Skeletal muscle tissue (tissue), 4 donors: ENCODE data around the gene GLI2. TPM values are rescaled to one million over a fixed set of nuclear protein-coding genes. Genes with fewer than 3 reads are reported as not detected.

Experiments used
- H3K27ac ChIP-seq: one replicate; pipeline ENCODE4 v1.7.0; 2013; ENCODE audit warnings: mild to moderate bottlenecking, low read depth, low read length, inconsistent platforms
- H3K27me3 ChIP-seq, 3 donors: one replicate each; pipeline ENCODE4 v1.7.0; 2013; ENCODE audit warnings: low read length in 3 of 3; ENCODE audit not compliant: control insufficient read depth in 3 of 3, insufficient read depth in 3 of 3
- H3K36me3 ChIP-seq, 3 donors: one replicate each; pipeline ENCODE4 v1.7.0; 2013; ENCODE audit warnings: low read length in 3 of 3; ENCODE audit not compliant: control insufficient read depth in 3 of 3, insufficient read depth in 3 of 3
- H3K4me1 ChIP-seq, 3 donors: one replicate each; pipeline ENCODE4 v1.7.0; 2013; ENCODE audit warnings: low read length in 3 of 3, mild to moderate bottlenecking in 3 of 3; ENCODE audit not compliant: control insufficient read depth in 3 of 3, insufficient read depth in 3 of 3
- H3K4me3 ChIP-seq, 3 donors: one replicate each; pipeline ENCODE4 v1.7.0; 2013; ENCODE audit warnings: low read length in 3 of 3
- H3K9ac ChIP-seq, 3 donors: one replicate each; pipeline ENCODE4 v1.7.0; 2013; ENCODE audit warnings: low read length in 3 of 3, mild to moderate bottlenecking in 3 of 3, moderate library complexity in 2 of 3, low read depth in 1 of 3
- H3K9me3 ChIP-seq, 3 donors: one replicate each; pipeline ENCODE4 v1.7.0; 2013; ENCODE audit warnings: low read length in 3 of 3; ENCODE audit not compliant: control insufficient read depth in 3 of 3
- total RNA-seq: library from RNA; depleted of rRNA; stranded (reverse); fragments of >200 nt; gene quantifications from one replicate; pipeline ENCODE4 v1.2.3, GENCODE V29; 2014
- donor health status: Osteomylitis.

GLI2 gene
- total RNA-seq, 1 donor from 2014 or later: 3.1 TPM

DNA sequence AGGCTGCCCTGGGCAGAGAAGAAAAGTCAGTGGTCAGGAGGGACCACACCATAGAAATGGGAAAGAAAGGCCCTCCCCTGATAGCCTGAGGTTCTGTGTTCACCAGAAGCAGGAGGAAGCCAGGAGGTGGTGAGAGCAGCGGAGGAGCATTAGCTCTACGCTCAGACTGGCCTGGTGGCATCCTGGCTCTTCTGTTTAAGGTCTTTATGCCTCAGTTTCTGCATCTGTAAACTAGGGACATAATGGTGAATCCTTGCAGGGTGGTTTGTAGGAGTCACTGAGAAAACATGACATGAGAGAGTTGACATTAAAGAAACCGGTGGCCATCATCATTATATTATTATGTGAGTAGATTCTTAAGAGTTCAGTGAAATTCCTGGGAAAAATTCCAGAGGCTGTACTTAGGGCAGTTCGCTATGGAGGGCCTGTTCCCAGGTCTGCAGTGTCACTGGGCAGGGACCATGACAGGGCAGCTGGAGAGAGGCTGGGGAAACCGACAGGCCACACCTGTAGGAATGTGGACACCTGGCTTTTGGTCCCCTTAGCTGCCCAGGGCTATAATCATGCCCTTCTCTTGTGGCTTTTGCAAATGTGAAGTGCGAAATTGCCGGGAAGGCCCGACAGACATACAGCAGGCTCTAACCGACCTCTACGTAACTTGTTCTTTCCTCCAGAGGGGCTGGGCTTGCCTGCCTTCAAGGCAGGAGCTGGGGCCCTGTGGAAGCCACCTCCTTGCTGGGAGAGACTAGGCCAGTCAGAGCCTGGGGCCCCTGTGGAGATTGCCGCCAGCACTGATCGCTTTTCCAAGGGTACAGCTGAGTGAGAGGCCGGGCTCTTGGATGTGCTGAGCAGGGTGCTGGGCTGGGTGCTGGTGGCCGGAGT is 31.0 kb downstream of the GLI2 start:
- Histone ChIP-seq H3K9ac (no peak overlapping the region), H3K27me3 (peaks cover 8 to 17% (median 9%) of the 10 kb centered on the region in 3 donors), H3K36me3 (no peaks in the 10 kb centered on the region), H3K9me3 (no peaks in the 10 kb centered on the region), H3K4me3 (no peak overlapping the region), H3K4me1 (peaks cover 26 to 33% (median 32%) of the 10 kb centered on the region in 3 donors), H3K27ac (peak overlapping the region; percentile 59)

DNA sequence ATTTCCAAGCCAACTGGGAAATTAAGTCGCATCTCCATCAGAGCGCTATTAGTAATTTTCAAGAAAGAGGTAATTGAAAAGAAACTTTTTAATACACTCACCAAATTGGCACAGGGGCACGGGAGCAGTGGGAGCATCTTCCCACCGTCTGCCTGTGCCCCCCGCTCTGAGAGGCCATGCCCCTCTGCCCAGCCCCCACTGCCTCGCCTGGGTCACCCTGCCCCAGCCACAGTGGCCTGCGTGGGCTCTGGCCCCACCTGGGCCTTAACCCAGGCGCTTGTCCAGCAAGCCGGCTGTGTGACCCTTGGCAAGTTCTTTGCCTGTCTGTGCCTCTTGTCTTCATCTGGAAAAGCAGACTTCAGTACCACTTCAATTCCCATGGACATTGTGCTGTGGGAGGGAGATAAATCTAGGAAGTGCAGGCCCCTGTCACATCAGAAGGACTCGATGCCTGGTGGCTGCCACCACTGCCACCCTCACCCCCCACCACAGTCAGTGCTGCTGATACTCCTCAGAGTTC is 31.9 kb downstream of the GLI2 start:
- Histone ChIP-seq H3K27ac (no peak overlapping the region), H3K36me3 (no peaks in the 10 kb centered on the region), H3K4me1 (peaks cover 30 to 38% (median 38%) of the 10 kb centered on the region in 3 donors), H3K9ac (no peak overlapping the region), H3K27me3 (peaks cover 8 to 18% (median 11%) of the 10 kb centered on the region in 3 donors), H3K4me3 (no peak overlapping the region), H3K9me3 (no peaks in the 10 kb centered on the region)

DNA sequence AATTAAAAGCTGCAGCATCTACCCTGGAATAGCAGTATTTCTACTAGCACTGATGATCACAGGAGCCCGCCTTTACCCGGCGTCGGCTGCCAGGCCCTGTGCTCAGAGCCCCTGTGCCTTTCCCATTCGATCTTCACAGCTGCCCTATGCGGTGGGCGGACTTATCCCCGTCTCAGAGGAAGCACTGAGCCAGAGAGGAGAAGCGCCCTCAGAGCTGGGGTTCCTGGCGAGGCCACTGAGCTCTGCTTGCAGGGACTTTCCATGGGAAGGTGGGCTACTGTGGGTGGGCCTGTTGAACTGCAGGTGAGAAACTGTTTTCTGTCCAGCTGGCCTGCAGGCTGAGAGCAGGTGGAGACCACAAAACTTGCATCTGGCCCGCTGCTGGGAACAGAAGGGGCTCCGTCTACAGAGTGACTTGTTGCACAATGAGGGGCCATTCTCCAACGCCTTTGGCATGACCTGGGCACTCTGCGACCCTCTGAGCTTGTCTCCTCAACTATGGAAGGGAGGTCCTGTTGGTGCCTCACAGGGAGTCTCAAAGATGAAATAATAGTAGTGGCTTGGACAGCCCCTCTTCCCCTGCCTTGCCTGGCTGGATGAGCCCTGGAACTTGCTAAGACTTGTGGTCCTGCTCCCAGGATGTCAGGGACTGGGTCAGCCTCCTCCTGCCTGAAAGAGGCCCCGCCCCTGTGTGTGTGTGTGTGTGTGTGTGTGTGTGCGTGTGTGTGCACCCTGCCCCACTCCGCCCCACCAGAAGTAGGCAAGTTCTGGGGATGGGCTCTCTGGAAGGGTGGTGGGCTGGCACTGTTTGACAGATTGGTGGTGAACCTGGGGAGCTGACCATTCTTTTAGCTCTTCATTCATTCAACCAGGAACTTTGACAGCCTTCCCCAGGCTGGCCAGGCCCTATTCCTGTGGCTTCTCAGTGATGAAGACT is 32.7 kb downstream of the GLI2 start:
- Histone ChIP-seq H3K27me3 (peaks cover 8 to 18% (median 11%) of the 10 kb centered on the region in 3 donors), H3K27ac (no peak overlapping the region), H3K4me1 (peaks cover 30 to 40% (median 36%) of the 10 kb centered on the region in 3 donors)

DNA sequence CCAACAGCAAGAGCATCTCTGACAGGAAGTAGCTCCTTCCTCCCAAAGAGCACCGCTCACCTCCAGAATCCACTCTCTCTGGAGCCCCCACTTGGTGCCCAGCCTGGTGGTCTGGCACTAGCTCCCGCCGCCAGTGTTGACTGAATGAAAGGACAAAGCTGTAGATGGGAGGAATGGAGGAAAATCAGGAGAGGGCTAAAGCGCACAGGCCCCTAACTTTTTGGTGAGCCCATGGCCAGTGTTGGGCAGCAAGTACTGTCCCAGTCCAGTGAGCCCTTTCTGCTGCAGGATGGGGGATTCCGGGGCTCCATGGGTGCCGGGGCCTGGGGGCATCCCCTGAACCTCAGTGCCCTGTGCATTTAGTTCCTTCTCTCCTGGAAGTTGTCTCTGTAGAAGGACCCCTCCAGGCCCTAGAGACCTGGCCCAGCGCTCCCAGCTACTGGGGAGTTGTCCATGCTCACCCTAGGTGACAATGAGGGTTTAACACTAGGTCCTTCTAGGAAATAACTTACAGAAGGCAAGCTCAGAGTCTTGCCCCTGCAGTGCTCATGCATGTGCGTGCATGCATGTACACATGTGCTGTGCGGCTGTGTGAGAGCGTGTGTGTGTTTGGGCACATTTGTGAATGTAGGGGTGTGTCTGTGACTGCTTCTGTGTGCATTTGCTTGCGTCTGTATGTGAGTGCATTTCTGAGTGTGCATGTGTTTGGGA is 33.6 kb downstream of the GLI2 start:
- H3K36me3 ChIP-seq: no peaks in the 10 kb centered on the region
- H3K4me3 ChIP-seq: no peak overlapping the region
- H3K4me1 ChIP-seq: peaks cover 28 to 37% (median 30%) of the 10 kb centered on the region in 3 donors
- H3K9me3 ChIP-seq: no peaks in the 10 kb centered on the region
- H3K27me3 ChIP-seq: peaks cover 8 to 17% (median 11%) of the 10 kb centered on the region in 3 donors
- H3K9ac ChIP-seq: no peak overlapping the region
- H3K27ac ChIP-seq: no peak overlapping the region

More for the DNA sequence above, 32.7 kb downstream of the GLI2 start:
- H3K9me3 ChIP-seq: no peaks in the 10 kb centered on the region
- no peak overlapping the region for H3K4me3 ChIP-seq
- H3K9ac ChIP-seq: no peak overlapping the region
- no peaks in the 10 kb centered on the region for H3K36me3 ChIP-seq

DNA sequence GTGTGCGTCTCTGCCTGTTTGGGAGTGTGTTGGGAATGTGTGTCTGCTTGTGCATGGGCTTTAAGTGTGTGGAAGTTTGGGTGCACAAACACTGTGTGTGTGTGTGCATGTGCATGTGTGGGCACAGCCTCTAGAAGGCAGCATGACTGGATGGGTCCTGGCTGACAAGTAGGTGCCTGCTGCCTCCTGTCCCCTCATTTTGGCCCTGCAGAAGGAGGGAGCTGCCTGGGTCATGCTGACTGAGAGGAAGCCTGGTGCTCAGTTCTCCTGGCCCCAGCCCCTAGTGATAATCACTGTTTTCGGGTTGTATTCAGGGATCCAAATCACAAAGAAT is 34.1 kb downstream of the GLI2 start:
- peaks cover 23 to 36% (median 26%) of the 10 kb centered on the region in 3 donors for H3K4me1 ChIP-seq
- no peaks in the 10 kb centered on the region for H3K9me3 ChIP-seq

DNA sequence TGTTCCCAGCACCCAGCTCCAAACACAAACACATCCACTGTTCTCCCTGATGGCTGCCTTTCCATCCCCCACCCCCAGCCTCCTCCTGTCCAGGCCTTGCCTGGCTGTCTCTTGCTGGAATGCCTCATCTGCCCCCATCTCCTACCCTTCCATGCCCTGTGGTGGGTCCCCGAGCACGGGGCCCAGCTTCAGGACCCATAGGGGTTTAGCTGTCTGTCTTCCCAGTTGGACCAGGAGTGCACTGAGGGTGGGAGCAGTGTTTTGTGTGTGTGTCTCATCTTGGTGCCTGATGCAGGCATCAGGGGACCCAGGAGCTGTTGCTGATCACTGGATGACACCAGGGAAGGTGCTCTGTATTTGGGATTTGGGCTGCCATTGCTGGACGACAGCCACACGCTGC is 34.5 kb downstream of the GLI2 start:
- Histone ChIP-seq H3K9me3 (no peaks in the 10 kb centered on the region), H3K4me1 (peaks cover 19 to 31% (median 21%) of the 10 kb centered on the region in 3 donors), H3K36me3 (no peaks in the 10 kb centered on the region), H3K4me3 (no peak overlapping the region), H3K27ac (no peak overlapping the region), H3K9ac (no peak overlapping the region), H3K27me3 (peaks cover under 1 to 11% (median 10%) of the 10 kb centered on the region in 3 donors)

More for the DNA sequence above, 34.1 kb downstream of the GLI2 start:
- peaks cover 4 to 14% (median 11%) of the 10 kb centered on the region in 3 donors for H3K27me3 ChIP-seq
- H3K36me3 ChIP-seq: no peaks in the 10 kb centered on the region
- H3K27ac ChIP-seq: no peak overlapping the region
- H3K9ac ChIP-seq: no peak overlapping the region
- H3K4me3 ChIP-seq: no peak overlapping the region

DNA sequence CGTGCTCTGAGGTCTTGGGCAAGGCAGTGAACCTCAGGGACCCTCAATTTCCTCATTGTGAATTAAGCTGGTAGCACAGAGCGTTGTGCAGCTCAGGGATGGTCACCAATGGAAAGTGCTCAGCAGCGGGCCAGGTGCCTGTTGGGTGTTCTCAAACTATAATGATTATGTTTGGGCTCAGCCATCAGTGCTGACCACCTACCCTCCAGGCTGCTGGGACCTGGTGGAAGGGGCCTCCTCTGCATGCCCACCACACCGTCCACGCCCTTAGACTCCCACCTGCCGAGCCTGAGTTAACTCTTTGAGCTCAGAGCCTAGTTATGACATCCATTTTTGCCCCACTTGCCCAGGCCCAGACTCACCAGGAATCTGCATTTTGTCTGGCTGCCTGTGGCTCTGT is 35.0 kb downstream of the GLI2 start:
- Histone ChIP-seq H3K4me1 (peaks cover 14 to 27% (median 17%) of the 10 kb centered on the region in 3 donors), H3K27me3 (peaks cover 0 to 14% (median 6%) of the 10 kb centered on the region in 3 donors), H3K36me3 (no peaks in the 10 kb centered on the region), H3K27ac (peak overlapping the region; percentile 52), H3K4me3 (no peak overlapping the region), H3K9me3 (no peaks in the 10 kb centered on the region), H3K9ac (no peak overlapping the region)

DNA sequence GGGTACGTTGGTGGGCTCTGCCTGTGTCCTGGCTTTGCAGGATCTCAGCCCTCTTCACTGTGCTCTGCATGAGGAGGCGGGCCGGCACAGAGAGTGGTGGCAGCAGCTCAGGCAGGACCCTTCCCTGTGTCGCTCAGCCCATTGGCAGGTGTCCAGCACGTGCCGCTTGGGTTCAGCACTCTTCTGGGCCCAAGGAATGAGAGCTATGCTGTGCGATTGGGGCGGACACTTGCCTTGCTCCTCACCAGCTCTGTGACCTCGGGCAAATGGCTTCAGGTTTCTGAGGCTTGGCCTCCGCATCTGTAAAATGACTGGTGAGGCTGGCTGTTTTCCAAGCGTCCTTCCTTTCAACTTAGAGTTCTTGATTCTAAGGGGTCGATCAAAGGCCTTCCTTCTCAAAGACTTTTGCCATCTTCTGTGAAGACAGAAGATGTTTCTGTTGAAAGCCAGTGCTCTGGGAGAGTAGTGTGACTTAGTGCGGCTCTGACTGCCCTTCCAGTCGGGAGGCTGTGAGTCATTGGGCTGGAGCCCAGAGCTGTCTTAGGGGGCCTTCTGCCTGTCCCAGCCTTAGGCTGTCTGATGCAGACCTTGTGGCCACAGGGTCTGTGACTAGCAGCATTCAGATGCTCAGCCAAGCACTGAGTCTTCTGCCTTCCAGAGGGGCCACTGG is 35.6 kb downstream of the GLI2 start:
- Histone ChIP-seq H3K4me3 (no peak overlapping the region), H3K9me3 (no peaks in the 10 kb centered on the region), H3K4me1 (peaks cover 12 to 22% (median 14%) of the 10 kb centered on the region in 3 donors), H3K9ac (peak overlapping the region in 1 of 3 donors; percentile 33), H3K27me3 (peaks cover 0 to 12% (median 4%) of the 10 kb centered on the region in 3 donors), H3K27ac (peak overlapping the region; percentile 52), H3K36me3 (no peaks in the 10 kb centered on the region)

DNA sequence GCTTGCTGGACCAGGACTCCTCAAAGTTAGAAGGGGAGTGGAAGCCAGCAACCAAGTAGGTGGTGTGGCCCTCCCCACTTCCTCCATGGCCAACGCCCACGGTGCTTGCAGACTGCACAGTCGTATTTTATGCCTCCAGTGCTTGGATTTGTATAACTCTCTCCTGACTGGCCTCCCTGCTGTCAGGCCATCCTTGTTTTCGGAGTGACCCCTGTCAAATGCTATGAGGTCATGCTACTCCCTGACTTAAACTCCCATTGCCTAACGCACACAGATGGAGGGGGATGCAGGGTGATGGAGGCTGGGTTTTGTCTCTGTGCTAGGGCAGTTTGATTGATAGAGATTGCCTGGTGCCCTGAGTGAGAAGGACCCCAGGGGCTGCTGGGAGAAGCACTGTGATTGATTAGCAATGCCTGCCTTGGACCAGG is 36.1 kb downstream of the GLI2 start:
- Histone ChIP-seq H3K4me1 (peaks cover 12 to 20% (median 14%) of the 10 kb centered on the region in 3 donors), H3K36me3 (no peaks in the 10 kb centered on the region), H3K27ac (peak overlapping the region; percentile 52), H3K9me3 (no peaks in the 10 kb centered on the region), H3K4me3 (no peak overlapping the region), H3K9ac (no peak overlapping the region), H3K27me3 (peaks cover 0 to 12% (median 8%) of the 10 kb centered on the region in 3 donors)
